ENCODE data around the gene SAMD14.

GRCh38 chr17:50109207-50109606 lies 20.8 kb downstream of the SAMD14 start:
- TF ChIP-seq, protein P1, sequence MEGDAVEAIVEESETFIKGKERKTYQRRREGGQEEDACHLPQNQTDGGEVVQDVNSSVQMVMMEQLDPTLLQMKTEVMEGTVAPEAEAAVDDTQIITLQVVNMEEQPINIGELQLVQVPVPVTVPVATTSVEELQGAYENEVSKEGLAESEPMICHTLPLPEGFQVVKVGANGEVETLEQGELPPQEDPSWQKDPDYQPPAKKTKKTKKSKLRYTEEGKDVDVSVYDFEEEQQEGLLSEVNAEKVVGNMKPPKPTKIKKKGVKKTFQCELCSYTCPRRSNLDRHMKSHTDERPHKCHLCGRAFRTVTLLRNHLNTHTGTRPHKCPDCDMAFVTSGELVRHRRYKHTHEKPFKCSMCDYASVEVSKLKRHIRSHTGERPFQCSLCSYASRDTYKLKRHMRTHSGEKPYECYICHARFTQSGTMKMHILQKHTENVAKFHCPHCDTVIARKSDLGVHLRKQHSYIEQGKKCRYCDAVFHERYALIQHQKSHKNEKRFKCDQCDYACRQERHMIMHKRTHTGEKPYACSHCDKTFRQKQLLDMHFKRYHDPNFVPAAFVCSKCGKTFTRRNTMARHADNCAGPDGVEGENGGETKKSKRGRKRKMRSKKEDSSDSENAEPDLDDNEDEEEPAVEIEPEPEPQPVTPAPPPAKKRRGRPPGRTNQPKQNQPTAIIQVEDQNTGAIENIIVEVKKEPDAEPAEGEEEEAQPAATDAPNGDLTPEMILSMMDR (IDR thresholded peaks at IDR 0.05) = no peak
- TF ChIP-seq POLR2A (IDR thresholded peaks at IDR 0.05) = no peak

Data from heart left ventricle (tissue), 13 donors.